HepG2 (cell line): ENCODE data around the gene ITGB7. TPM values are rescaled to one million over a fixed set of nuclear protein-coding genes. Genes with fewer than 3 reads are reported as not detected.

ENCODE experiments used
- ATAC-seq: fragments of 200-7000 bp; cut with Tn5 transposase; 3 replicates; pipeline ENCODE4 v1.9.1; 2020; ENCODE audit warnings: mild to moderate bottlenecking, moderate library complexity
- BruUV-seq: library from RNA; stranded (reverse); fragments of 400-500 nt; replicated peaks from 2 replicates; lab custom pipeline; 2021; lab: Mats Ljungman, UMichigan
- CTCF ChIA-PET: fragments of 300-600 bp; formaldehyde crosslinking; extraction: SDS; loops from one replicate; lab custom pipeline; 2021; ENCODE audit warnings: low total read pairs, inconsistent platforms, low intra/inter-chr PET ratio; lab: Yijun Ruan, JAX
- POLR2A ChIA-PET: fragments of 350-600 bp; sonication (Branson Sonifier 250); formaldehyde crosslinking; loops from one replicate; lab custom pipeline; 2020; ENCODE audit warnings: antibody characterized with exemption, inconsistent platforms; lab: Yijun Ruan, JAX
- DNase-seq: peaks from one replicate; pipeline ENCODE4 v3.0.0-alpha.2; 2015; ENCODE audit warnings: low spot score
- FAIRE-seq: peaks from 3 replicates; lab custom pipeline; 2011; peaks lifted over from hg19 to GRCh38; lab: Jason Lieb, UNC
- H2AFZ ChIP-seq: one replicate; pipeline ENCODE4 v1.6.1; 2011; ENCODE audit warnings: low read length, inconsistent platforms
- H3K27ac ChIP-seq: fragments of 300-600 bp; 3 replicates; pipeline ENCODE4 v1.8.0; 2011; ENCODE audit warnings: mixed run types, mild to moderate bottlenecking, mixed read lengths, low read length, inconsistent platforms; ENCODE audit not compliant: insufficient read depth; ENCODE audit errors: extremely low read length
- H3K27me3 ChIP-seq, 2 experiments: fragments of 200-600 bp in 1 of 2; 2 replicates in 1 of 2; 3 replicates in 1 of 2; pipeline versions ENCODE4 v1.6.0 to v1.8.0; 2011; ENCODE audit warnings: low read length in 2 of 2, mild to moderate bottlenecking in 2 of 2, moderate library complexity in 2 of 2, inconsistent platforms in 1 of 2; ENCODE audit not compliant: insufficient read depth in 2 of 2, control insufficient read depth in 1 of 2
- H3K36me3 ChIP-seq, 2 experiments: fragments of 200-600 bp in 1 of 2; replicated peaks in 1 of 2; 2 replicates in 1 of 2; 3 replicates in 1 of 2; pipeline versions ENCODE4 v1.5.1 to v1.8.0; 2011; ENCODE audit warnings: low read length in 2 of 2, inconsistent platforms in 1 of 2; ENCODE audit not compliant: insufficient read depth in 2 of 2, control insufficient read depth in 1 of 2
- H3K4me1 ChIP-seq: 2 replicates; pipeline ENCODE4 v1.5.1; 2012; ENCODE audit warnings: low read length, inconsistent platforms; ENCODE audit not compliant: insufficient read depth
- H3K4me2 ChIP-seq: 2 replicates; pipeline ENCODE4 v1.6.0; 2011; ENCODE audit warnings: low read depth, low read length, inconsistent platforms
- H3K4me3 ChIP-seq, 3 experiments: fragments of 200-600 bp in 1 of 3; sonication (generic), shearing (Covaris generic) in 1 of 3; replicated peaks in 1 of 3; 2 replicates each; pipeline ENCODE4 v1.5.1; 2011 to 2016; ENCODE audit warnings: low read length in 3 of 3, inconsistent platforms in 2 of 3, low read depth in 2 of 3, mild to moderate bottlenecking in 2 of 3, control low read depth in 1 of 3, mixed read lengths in 1 of 3; ENCODE audit not compliant: insufficient read depth in 1 of 3
- H3K79me2 ChIP-seq: one replicate; pipeline ENCODE4 v1.6.1; 2011; ENCODE audit warnings: low read length, inconsistent platforms; ENCODE audit not compliant: insufficient read depth
- H3K9ac ChIP-seq: 2 replicates; pipeline ENCODE4 v1.6.0; 2011; ENCODE audit warnings: mild to moderate bottlenecking, low read depth, low read length, inconsistent platforms; ENCODE audit not compliant: insufficient read depth
- H3K9me3 ChIP-seq: 2 replicates; pipeline ENCODE4 v1.5.1; 2012; ENCODE audit warnings: mild to moderate bottlenecking, low read length
- H4K20me1 ChIP-seq: 2 replicates; pipeline ENCODE4 v1.6.0; 2011; ENCODE audit warnings: inconsistent platforms, mild to moderate bottlenecking, low read length, moderate library complexity; ENCODE audit not compliant: insufficient read depth
- CEBPB ChIP-seq: IDR thresholded peaks from 2 replicates; pipeline ENCODE4 v1.6.1; 2011; ENCODE audit warnings: low read depth, low read length, improper control_type of control experiment, borderline replicate concordance
- FOXM1 ChIP-seq: sonication (generic); formaldehyde crosslinking; IDR thresholded peaks from 2 replicates; pipeline ENCODE4 v1.5.0; 2020; ENCODE audit warnings: missing genetic modification reagents
- MBD4 ChIP-seq: IDR thresholded peaks from 2 replicates; pipeline ENCODE4 v1.6.1; 2012; ENCODE audit warnings: low read length, inconsistent platforms, borderline replicate concordance
- MYC ChIP-seq: sonication (generic); formaldehyde crosslinking; IDR thresholded peaks from 2 replicates; pipeline ENCODE4 v1.9.0; 2021; ENCODE audit warnings: missing genetic modification reagents, borderline replicate concordance
- SP5 ChIP-seq: IDR thresholded peaks from 2 replicates; pipeline ENCODE4 v1.6.1; 2016; ENCODE audit warnings: low read depth, borderline replicate concordance
- ZNF296 ChIP-seq: sonication (generic); formaldehyde crosslinking; conservative IDR thresholded peaks from 2 replicates; pipeline ENCODE4 v1.5.0; 2020; ENCODE audit warnings: mild to moderate bottlenecking, missing genetic modification reagents
- ZNF350 ChIP-seq: sonication (generic); formaldehyde crosslinking; IDR thresholded peaks from 2 replicates; pipeline ENCODE4 v1.4.0; 2020; ENCODE audit warnings: mild to moderate bottlenecking, low read depth, missing genetic modification reagents, borderline replicate concordance
- ZNF609 ChIP-seq: sonication (generic); formaldehyde crosslinking; IDR thresholded peaks from 2 replicates; pipeline ENCODE4 v1.4.0; 2020; ENCODE audit warnings: mild to moderate bottlenecking, missing genetic modification reagents, borderline replicate concordance
- WGBS: methylation state at CpG from one replicate; pipeline ENCODE4 v1.1.6; 2017; ENCODE audit warnings: low lambda C conversion rate; 5-methylcytosine and 5-hydroxymethylcytosine counted together
- in situ Hi-C: cut with HindIII; loops from 2 replicates; pipeline ENCODE4 v1.10.0; 2017; ENCODE audit warnings: low pct_unique_long_range_greater_than_20kb; ENCODE audit not compliant: extremely low pct_ligation_motif_present
- intact Hi-C: fragments of 100-400 bp; cut with micrococcal nuclease; formaldehyde crosslinking; loops from one replicate; pipeline ENCODE4 v1.10.0; 2022; ENCODE audit not compliant: unreplicated experiment
- polyA plus RNA-seq, 8 experiments: library from polyadenylated mRNA; depleted of rRNA in 3 of 8; stranded (reverse) in 7 of 8; unstranded in 1 of 8; fragments of >200 nt; fragmentation: Illumina TruSeq in 4 of 8; extraction: Trizol in 4 of 8; gene quantifications; 2 replicates each; pipeline versions ENCODE4 v1.2.1 to v1.2.3, GENCODE V29; 2011 to 2016; ENCODE audit warnings: low read depth in 4 of 8, missing spikeins in 1 of 8, mixed read lengths in 1 of 8; ENCODE audit not compliant: insufficient read depth in 1 of 8
- total RNA-seq, 5 experiments: library from RNA; depleted of rRNA; stranded (reverse); fragments of >200 nt; fragmentation: Illumina TruSeq; extraction: Trizol; gene quantifications; 2 replicates each; pipeline ENCODE4 v1.2.3, GENCODE V29; 2016; ENCODE audit warnings: low read depth in 1 of 5
- TF ChIP-seq, protein P1 (sequence below): sonication (generic); formaldehyde crosslinking; IDR thresholded peaks from 2 replicates; pipeline ENCODE4 v1.8.0; 2022; ENCODE audit warnings: mild to moderate bottlenecking, missing genetic modification reagents; ENCODE audit not compliant: insufficient replicate concordance
- TF ChIP-seq, protein P2 (sequence below): sonication (generic); formaldehyde crosslinking; conservative IDR thresholded peaks from 2 replicates; pipeline ENCODE4 v1.4.0; 2020; ENCODE audit warnings: missing genetic modification reagents

ITGB7 gene
- total and polyA plus RNA-seq, 2 of the 13 experiments (the other 11 are each of a cell fraction or from before 2014, with no cell fraction given), result 0.16 to 0.18 TPM

- TF ChIP-seq ZNF609 (CRISPR knock-in tag) (no peak), ZNF296 (no peak), MBD4 (no peak)
- TF ChIP-seq, protein P1, sequence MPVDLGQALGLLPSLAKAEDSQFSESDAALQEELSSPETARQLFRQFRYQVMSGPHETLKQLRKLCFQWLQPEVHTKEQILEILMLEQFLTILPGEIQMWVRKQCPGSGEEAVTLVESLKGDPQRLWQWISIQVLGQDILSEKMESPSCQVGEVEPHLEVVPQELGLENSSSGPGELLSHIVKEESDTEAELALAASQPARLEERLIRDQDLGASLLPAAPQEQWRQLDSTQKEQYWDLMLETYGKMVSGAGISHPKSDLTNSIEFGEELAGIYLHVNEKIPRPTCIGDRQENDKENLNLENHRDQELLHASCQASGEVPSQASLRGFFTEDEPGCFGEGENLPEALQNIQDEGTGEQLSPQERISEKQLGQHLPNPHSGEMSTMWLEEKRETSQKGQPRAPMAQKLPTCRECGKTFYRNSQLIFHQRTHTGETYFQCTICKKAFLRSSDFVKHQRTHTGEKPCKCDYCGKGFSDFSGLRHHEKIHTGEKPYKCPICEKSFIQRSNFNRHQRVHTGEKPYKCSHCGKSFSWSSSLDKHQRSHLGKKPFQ (CRISPR knock-in tag), result no peak
These were observed 19.8 kb upstream of the ITGB7 start (continued) for GRCh38 chr12:53226815-53227214.

GRCh38 chr12:53225635-53226424 is 18.8 kb upstream of the ITGB7 start:
- ATAC-seq, result no peak
- peaks cover 47% of the 10 kb centered on the region for H3K4me1 ChIP-seq
- no TSS peak for BruUV-seq
- in situ Hi-C loops (no loop called here), intact Hi-C loops (no loop called here)
- DNase-seq, result no peak
- H3K27me3 ChIP-seq, result peaks cover 0 to 30% of the 10 kb centered on the region in 2 experiments; a peak in 4 of 5 replicates
- H3K4me3 ChIP-seq, result no peak overlapping the region
- ChIA-PET POLR2A (no interaction called here), CTCF (no interaction called here)
- H3K4me2 ChIP-seq, result no peak overlapping the region
- no peaks in the 10 kb centered on the region for H3K79me2 ChIP-seq
- no peaks in the 10 kb centered on the region for H3K36me3 ChIP-seq
- 68% methylated on average over 10 of the region's 10 CpGs for WGBS
- no peaks in the 10 kb centered on the region for H3K9me3 ChIP-seq
- no peak overlapping the region for H3K27ac ChIP-seq
- no peak overlapping the region for H2AFZ ChIP-seq
- H4K20me1 ChIP-seq, result no peaks in the 10 kb centered on the region
- no peak overlapping the region for H3K9ac ChIP-seq
- no peak for FAIRE-seq
- TF ChIP-seq, protein P2, sequence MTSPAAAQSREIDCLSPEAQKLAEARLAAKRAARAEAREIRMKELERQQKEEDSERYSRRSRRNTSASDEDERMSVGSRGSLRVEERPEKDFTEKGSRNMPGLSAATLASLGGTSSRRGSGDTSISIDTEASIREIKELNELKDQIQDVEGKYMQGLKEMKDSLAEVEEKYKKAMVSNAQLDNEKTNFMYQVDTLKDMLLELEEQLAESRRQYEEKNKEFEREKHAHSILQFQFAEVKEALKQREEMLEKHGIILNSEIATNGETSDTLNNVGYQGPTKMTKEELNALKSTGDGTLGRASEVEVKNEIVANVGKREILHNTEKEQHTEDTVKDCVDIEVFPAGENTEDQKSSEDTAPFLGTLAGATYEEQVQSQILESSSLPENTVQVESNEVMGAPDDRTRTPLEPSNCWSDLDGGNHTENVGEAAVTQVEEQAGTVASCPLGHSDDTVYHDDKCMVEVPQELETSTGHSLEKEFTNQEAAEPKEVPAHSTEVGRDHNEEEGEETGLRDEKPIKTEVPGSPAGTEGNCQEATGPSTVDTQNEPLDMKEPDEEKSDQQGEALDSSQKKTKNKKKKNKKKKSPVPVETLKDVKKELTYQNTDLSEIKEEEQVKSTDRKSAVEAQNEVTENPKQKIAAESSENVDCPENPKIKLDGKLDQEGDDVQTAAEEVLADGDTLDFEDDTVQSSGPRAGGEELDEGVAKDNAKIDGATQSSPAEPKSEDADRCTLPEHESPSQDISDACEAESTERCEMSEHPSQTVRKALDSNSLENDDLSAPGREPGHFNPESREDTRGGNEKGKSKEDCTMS (CRISPR knock-in tag), result no peak
- TF ChIP-seq CEBPB (no peak), SP5 (no peak), MYC (CRISPR knock-in tag) (no peak), FOXM1 (CRISPR knock-in tag) (no peak), ZNF350 (CRISPR knock-in tag) (no peak)
